Left colon (tissue), 2 donors: ENCODE results near the gene LYZL6. TPM values are rescaled to one million over a fixed set of nuclear protein-coding genes. Genes with fewer than 3 reads are reported as not detected.

ENCODE experiments used
- ATAC-seq: fragments of 200-7000 bp; cut with Tn5 transposase; one replicate; pipeline ENCODE4 v1.9.1; 2020; ENCODE audit warnings: mild to moderate bottlenecking, moderate library complexity
- DNase-seq, 2 donors: peaks; one replicate each; pipeline ENCODE4 v3.0.0-alpha.2; 2020
- intact Hi-C, 2 donors: fragments of 100-400 bp; cut with DNase I in 1 of 2; cut with micrococcal nuclease in 1 of 2; formaldehyde crosslinking; loops; one replicate each; pipeline versions ENCODE4 v1.11.2 to v1.14.0; 2022; cut with DNase I, micrococcal nuclease
- long read RNA-seq: library from polyadenylated mRNA; unstranded; transcript quantifications from one replicate; pipeline ENCODE4 v2.0.0, GENCODE V29; 2021
- total RNA-seq, 2 donors: library from RNA; stranded (reverse); fragmentation: NEBNext Ultra II Directional; extraction: Animal tissue kit (Norgen Biotek cat#: 25700); gene quantifications; one replicate each; pipeline ENCODE4 v1.2.1, GENCODE V29; 2021
- donor health status: DM: no; HTN: no; CAD: no.
- donor health status: DM: yes; HTN: yes; CAD: no.

LYZL6 gene
- not detected for total RNA-seq
- long read RNA-seq, result 0 reads

GRCh38 chr17:35943537-35943936 is at the start of gene LYZL6:
TSS of gene LYZL6 (minus strand) at chr17:35943713. CDS start at chr17:35939356, 4,357 bp downstream.
- DNase-seq, result no peak
- ATAC-seq, result no peak
- intact Hi-C loops, result no loop called here

- DNase-seq (no peak), ATAC-seq (peak; percentile 58)
Measured at GRCh38 chr17:35991075-35991474, 47.6 kb upstream of the LYZL6 start.

GRCh38 chr17:35988164-35988563 is 44.7 kb upstream of the LYZL6 start:
- intact Hi-C loops, result no loop called here
- ATAC-seq (peak; percentile 59), DNase-seq (no peak)

More at GRCh38 chr17:35991075-35991474, 47.6 kb upstream of the LYZL6 start:
- intact Hi-C loops, result no loop called here

GRCh38 chr17:35986643-35987042 is 43.1 kb upstream of the LYZL6 start, which contains the start of gene CCL14:
TSS of gene CCL14 (minus strand) at chr17:35986729. CDS start at chr17:35986649, 80 bp downstream.
- intact Hi-C loops, result no loop called here
- no peak for ATAC-seq
- DNase-seq, result no peak

- DNase-seq (no peak), ATAC-seq (no peak)
- intact Hi-C loops, result no loop called here
Measured at GRCh38 chr17:35984140-35984539, 40.6 kb upstream of the LYZL6 start.

- intact Hi-C loops, result no loop called here
- DNase-seq (no peak), ATAC-seq (peak; percentile 8)
Measured at GRCh38 chr17:35982409-35983191, 39.1 kb upstream of the LYZL6 start.

- ATAC-seq, result peak; percentile 60
- intact Hi-C loops, result no loop called here
- DNase-seq, result no peak
Measured at GRCh38 chr17:35981908-35982330, 38.4 kb upstream of the LYZL6 start.

GRCh38 chr17:35981246-35981645 is 37.7 kb upstream of the LYZL6 start, which contains the start of gene CCL16:
TSS of gene CCL16 (minus strand) at chr17:35981497. CDS start at chr17:35981420, 77 bp downstream.
- DNase-seq (no peak), ATAC-seq (no peak)
- intact Hi-C loops, result no loop called here

- ATAC-seq (no peak), DNase-seq (no peak)
Measured at GRCh38 chr17:35978346-35978745, 34.8 kb upstream of the LYZL6 start.

GRCh38 chr17:35977509-35977908 is 34.0 kb upstream of the LYZL6 start:
- no peak for DNase-seq
- intact Hi-C loops, result no loop called here
- no peak for ATAC-seq

More at GRCh38 chr17:35978346-35978745, 34.8 kb upstream of the LYZL6 start:
- intact Hi-C loops, result no loop called here

- intact Hi-C loops, result no loop called here
- DNase-seq, result no peak
- ATAC-seq, result peak; percentile 31
Measured at GRCh38 chr17:35973333-35974260, 30.1 kb upstream of the LYZL6 start.

GRCh38 chr17:35972945-35973332 is 29.4 kb upstream of the LYZL6 start:
- ATAC-seq, result peak; percentile 33
- intact Hi-C loops, result no loop called here
- DNase-seq, result no peak

- ATAC-seq, result no peak
- no peak for DNase-seq
- intact Hi-C loops, result no loop called here
Measured at GRCh38 chr17:35972535-35972934, 29.0 kb upstream of the LYZL6 start.

GRCh38 chr17:35972066-35972465 is 28.6 kb upstream of the LYZL6 start:
- ATAC-seq, result no peak
- DNase-seq, result no peak
- intact Hi-C loops, result no loop called here

GRCh38 chr17:35969558-35970380 is 26.3 kb upstream of the LYZL6 start:
- intact Hi-C loops, result loop anchor here (2.0 to 10.0 kb wide), 3 partner anchors 175 to 515 kb away; partner anchors contain the start of gene ZNHIT3 (in 1 of the 2)
- DNase-seq, result peak; percentile 57 to 85
- peak; percentile 80 for ATAC-seq

- ATAC-seq (no peak), DNase-seq (no peak)
- intact Hi-C loops, result loop anchor here (2.0 to 10.0 kb wide), 3 partner anchors 176 to 516 kb away; partner anchors contain the start of gene ZNHIT3 (in 1 of the 2)
Measured at GRCh38 chr17:35968520-35969054, 25.1 kb upstream of the LYZL6 start.

- intact Hi-C loops, result loop anchor here (10.0 kb wide), 2 partner anchors 180 to 520 kb away; partner anchors contain the start of gene ZNHIT3 (in 1 of the 2)
- DNase-seq (no peak), ATAC-seq (no peak)
Measured at GRCh38 chr17:35965272-35965671, 21.8 kb upstream of the LYZL6 start.

GRCh38 chr17:35963663-35964062 is 20.1 kb upstream of the LYZL6 start:
- DNase-seq (no peak), ATAC-seq (no peak)
- intact Hi-C loops, result loop anchor here (10.0 kb wide), 2 partner anchors 181 to 521 kb away; partner anchors contain the start of gene ZNHIT3 (in 1 of the 2)
